Esophagus squamous epithelium (tissue), 4 donors: ENCODE measurements around the gene THADA.

Source experiments
- POLR2A ChIP-seq, 4 donors: fragments of 450-650 bp; IDR thresholded peaks; one replicate each; pipeline ENCODE4 v1.6.1; 2017; ENCODE audit warnings: antibody characterized with exemption in 4 of 4, mild to moderate bottlenecking in 4 of 4, moderate library complexity in 3 of 4
- TF ChIP-seq, protein P1 (sequence below), 6 experiments: fragments of 450-650 bp in 4 of 6; fragments of 200-600 bp in 2 of 6; sonication (generic) in 2 of 6; IDR thresholded peaks; one replicate each; pipeline ENCODE4 v1.5.1; 2016 to 2019; ENCODE audit warnings: antibody characterized with exemption in 6 of 6, mild to moderate bottlenecking in 4 of 6, moderate library complexity in 4 of 6

DNA sequence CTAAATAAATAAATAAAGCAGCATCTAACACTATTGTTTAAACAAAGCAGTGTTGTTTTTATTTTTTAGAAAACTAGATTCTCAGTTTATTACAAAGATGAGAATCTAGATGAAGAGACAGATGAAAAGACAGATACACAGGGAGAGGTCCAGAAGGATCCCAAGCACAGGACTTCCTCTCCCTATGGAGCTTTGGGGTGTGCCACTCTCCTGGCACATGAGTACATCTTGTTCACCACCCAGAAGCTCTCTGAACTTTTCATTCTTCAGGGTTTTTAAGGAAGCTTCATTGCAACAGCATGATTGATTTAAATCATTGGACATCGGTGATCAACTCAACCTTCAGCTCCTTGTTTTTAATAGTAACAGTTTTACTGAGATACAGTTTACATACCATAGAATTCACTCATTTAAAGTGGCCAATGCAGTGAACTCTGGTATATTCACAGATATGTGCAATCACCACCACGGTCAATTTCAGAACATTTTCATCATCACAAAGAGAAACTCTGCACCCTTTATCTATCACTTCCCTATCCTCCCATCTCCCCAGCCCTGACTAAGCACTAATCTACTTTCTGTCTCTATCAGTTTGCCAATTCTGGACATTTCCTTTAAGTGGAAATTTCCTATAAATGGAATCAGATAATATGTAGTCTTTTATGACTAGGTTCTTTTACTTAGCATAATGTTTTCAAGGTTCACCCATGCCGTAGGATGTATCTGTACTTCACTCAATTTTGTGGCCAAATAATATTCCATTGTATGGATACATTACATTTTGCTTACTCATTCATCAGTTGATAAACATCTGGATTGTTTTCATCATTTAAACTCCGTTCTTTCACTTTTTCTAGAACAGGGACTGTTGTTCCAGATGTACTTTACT, 307.2 kb downstream of the THADA start:
- TF ChIP-seq, protein P1, sequence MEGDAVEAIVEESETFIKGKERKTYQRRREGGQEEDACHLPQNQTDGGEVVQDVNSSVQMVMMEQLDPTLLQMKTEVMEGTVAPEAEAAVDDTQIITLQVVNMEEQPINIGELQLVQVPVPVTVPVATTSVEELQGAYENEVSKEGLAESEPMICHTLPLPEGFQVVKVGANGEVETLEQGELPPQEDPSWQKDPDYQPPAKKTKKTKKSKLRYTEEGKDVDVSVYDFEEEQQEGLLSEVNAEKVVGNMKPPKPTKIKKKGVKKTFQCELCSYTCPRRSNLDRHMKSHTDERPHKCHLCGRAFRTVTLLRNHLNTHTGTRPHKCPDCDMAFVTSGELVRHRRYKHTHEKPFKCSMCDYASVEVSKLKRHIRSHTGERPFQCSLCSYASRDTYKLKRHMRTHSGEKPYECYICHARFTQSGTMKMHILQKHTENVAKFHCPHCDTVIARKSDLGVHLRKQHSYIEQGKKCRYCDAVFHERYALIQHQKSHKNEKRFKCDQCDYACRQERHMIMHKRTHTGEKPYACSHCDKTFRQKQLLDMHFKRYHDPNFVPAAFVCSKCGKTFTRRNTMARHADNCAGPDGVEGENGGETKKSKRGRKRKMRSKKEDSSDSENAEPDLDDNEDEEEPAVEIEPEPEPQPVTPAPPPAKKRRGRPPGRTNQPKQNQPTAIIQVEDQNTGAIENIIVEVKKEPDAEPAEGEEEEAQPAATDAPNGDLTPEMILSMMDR (IDR thresholded peaks at IDR 0.05), result no peak
- TF ChIP-seq POLR2A (IDR thresholded peaks at IDR 0.05), result no peak
